Progenitor cell of endocrine pancreas (in vitro differentiated cells): ENCODE data around the gene GPRC5D. TPM values are rescaled to one million over a fixed set of nuclear protein-coding genes. Genes with fewer than 3 reads are reported as not detected.

Experiments used
- DNase-seq: peaks from one replicate; pipeline ENCODE4 v3.0.0; 2021; ENCODE audit warnings: low spot score; ENCODE audit not compliant: unreplicated experiment
- H3K27ac Mint-ChIP-seq: 2 replicates; pipeline ENCODE4 v1.8.0; 2021; ENCODE audit warnings: mild to moderate bottlenecking, moderate library complexity, mixed read lengths
- H3K27me3 Mint-ChIP-seq: 2 replicates; pipeline ENCODE4 v1.8.0; 2021; ENCODE audit warnings: mixed read lengths
- H3K36me3 Mint-ChIP-seq: 2 replicates; pipeline ENCODE4 v1.8.0; 2022; ENCODE audit warnings: mixed read lengths; ENCODE audit not compliant: insufficient read depth
- H3K4me1 Mint-ChIP-seq: 2 replicates; pipeline ENCODE4 v1.8.0; 2021; ENCODE audit warnings: low read depth, mixed read lengths
- H3K4me3 Mint-ChIP-seq: 2 replicates; pipeline ENCODE4 v1.8.0; 2021; ENCODE audit warnings: low read depth, mild to moderate bottlenecking, moderate library complexity, mixed read lengths
- H3K9me3 Mint-ChIP-seq: 2 replicates; pipeline ENCODE4 v1.8.0; 2021; ENCODE audit warnings: low read depth, mixed read lengths
- total RNA-seq: library from RNA; stranded (reverse); gene quantifications from 2 replicates; pipeline ENCODE4 v1.2.1, GENCODE V29; 2021
- TF ChIP-seq, protein P1 (sequence below): fragments of 200-600 bp; sonication (generic); IDR thresholded peaks from one replicate; pipeline ENCODE4 v1.5.0; 2021; ENCODE audit warnings: antibody characterized with exemption, mild to moderate bottlenecking; ENCODE audit not compliant: unreplicated experiment

The GPRC5D gene
- total RNA-seq, 1 donor from 2014 or later: not detected

DNA sequence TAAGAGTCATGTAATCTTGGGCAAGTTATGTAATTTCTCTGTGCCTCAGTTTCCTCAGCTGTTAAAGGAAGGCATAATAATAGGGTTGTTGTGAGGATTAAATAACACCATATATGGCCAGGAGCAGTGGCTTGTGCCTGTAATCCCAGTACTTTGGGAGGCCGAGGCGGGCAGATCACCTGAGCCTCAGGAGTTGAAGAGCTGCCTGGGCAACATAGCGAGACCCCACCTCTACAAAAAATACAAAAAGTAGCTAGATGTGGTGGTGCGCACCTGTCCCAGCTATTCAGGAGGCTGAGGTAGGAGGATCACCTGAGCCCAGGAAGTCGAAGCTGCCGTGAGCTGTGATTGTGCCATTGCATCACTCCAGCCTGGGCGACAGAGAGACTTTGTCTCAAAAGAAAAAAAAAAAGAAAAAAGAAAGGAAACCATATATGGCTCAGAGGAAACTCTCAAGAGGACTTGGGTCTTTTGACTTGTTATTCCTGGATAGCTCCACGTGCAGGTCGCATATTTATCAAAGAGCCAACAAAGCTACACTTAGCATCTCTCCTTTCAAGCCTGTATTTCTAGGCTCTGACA is 53.7 kb downstream of the GPRC5D start:
- no peak for DNase-seq
- TF ChIP-seq, protein P1, sequence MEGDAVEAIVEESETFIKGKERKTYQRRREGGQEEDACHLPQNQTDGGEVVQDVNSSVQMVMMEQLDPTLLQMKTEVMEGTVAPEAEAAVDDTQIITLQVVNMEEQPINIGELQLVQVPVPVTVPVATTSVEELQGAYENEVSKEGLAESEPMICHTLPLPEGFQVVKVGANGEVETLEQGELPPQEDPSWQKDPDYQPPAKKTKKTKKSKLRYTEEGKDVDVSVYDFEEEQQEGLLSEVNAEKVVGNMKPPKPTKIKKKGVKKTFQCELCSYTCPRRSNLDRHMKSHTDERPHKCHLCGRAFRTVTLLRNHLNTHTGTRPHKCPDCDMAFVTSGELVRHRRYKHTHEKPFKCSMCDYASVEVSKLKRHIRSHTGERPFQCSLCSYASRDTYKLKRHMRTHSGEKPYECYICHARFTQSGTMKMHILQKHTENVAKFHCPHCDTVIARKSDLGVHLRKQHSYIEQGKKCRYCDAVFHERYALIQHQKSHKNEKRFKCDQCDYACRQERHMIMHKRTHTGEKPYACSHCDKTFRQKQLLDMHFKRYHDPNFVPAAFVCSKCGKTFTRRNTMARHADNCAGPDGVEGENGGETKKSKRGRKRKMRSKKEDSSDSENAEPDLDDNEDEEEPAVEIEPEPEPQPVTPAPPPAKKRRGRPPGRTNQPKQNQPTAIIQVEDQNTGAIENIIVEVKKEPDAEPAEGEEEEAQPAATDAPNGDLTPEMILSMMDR: no peak
- Mint-ChIP-seq H3K36me3 (no peaks in the 10 kb centered on the region), H3K9me3 (no peaks in the 10 kb centered on the region), H3K4me3 (no peak overlapping the region), H3K4me1 (no peaks in the 10 kb centered on the region), H3K27ac (no peak overlapping the region), H3K27me3 (peaks cover 21% of the 10 kb centered on the region)

DNA sequence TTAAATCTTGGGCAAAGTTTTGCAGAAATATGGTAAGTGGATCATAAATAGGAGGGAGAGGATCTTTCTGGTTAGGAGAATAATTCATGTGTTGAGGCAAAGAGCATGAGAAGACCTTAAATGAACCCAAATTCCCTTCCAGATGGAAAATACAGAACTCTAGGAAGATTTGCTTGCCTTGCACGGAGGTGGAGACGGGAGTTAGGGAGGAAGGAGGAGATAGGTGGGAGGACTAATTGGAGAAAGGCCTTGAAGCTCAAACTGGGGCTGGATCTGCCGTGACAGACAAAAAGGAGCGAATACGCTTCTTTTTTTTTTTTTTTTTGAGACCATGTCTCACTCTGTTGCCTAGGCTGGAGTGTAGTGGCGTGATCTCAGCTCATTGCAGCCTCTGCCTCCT is 54.7 kb downstream of the GPRC5D start:
- H3K27ac Mint-ChIP-seq: no peak overlapping the region
- TF ChIP-seq, protein P1: no peak
- peaks cover 5% of the 10 kb centered on the region for H3K4me1 Mint-ChIP-seq
- no peaks in the 10 kb centered on the region for H3K36me3 Mint-ChIP-seq
- no peak for DNase-seq
- no peaks in the 10 kb centered on the region for H3K9me3 Mint-ChIP-seq
- peaks cover 30% of the 10 kb centered on the region for H3K27me3 Mint-ChIP-seq
- no peak overlapping the region for H3K4me3 Mint-ChIP-seq

DNA sequence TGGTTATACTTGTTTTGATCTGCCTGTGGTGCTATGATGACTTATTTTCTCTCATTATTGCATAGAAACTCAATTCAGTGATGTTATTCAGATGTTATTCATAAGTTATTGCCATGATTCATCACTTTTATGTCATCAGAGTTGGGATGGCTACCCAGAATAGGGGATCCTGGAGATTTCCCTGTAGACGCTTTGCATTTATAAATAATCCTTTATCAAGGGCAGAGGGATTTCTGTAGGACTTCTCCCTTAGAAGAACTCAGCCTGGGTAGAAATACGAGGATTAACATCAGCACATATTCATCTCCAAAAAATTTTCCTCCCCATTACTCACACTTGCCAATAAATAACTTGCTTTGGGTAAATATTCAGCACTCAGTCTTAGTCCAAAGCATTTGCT is 55.7 kb downstream of the GPRC5D start:
- Mint-ChIP-seq H3K4me1 (peaks cover 12% of the 10 kb centered on the region), H3K27ac (no peak overlapping the region), H3K36me3 (no peaks in the 10 kb centered on the region), H3K4me3 (no peak overlapping the region), H3K27me3 (peaks cover 32% of the 10 kb centered on the region), H3K9me3 (no peaks in the 10 kb centered on the region)
- TF ChIP-seq, protein P1: no peak
- DNase-seq: no peak

DNA sequence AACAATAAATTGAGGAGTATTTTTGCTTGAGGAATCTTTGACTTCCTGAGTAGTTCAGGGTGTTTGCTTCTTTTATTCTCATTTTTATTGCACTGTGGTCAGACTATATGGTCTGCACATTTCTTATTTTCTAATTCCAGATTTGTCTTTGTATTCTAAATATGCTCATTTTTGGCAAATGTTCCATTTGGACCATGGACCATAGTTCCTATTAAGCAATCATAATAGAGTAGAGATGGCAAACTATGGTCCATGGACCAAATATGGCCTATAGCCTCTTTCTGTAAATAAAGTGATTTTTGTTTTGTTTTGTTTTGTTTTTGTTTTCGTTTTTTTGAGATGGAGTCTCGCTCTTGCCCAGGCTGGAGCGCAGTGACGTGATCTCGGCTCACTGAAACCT is 58.5 kb downstream of the GPRC5D start:
- Mint-ChIP-seq H3K27ac (no peak overlapping the region), H3K27me3 (peaks cover 51% of the 10 kb centered on the region), H3K9me3 (no peaks in the 10 kb centered on the region), H3K36me3 (no peaks in the 10 kb centered on the region), H3K4me3 (no peak overlapping the region), H3K4me1 (peaks cover 19% of the 10 kb centered on the region)
- TF ChIP-seq, protein P1: no peak
- no peak for DNase-seq

DNA sequence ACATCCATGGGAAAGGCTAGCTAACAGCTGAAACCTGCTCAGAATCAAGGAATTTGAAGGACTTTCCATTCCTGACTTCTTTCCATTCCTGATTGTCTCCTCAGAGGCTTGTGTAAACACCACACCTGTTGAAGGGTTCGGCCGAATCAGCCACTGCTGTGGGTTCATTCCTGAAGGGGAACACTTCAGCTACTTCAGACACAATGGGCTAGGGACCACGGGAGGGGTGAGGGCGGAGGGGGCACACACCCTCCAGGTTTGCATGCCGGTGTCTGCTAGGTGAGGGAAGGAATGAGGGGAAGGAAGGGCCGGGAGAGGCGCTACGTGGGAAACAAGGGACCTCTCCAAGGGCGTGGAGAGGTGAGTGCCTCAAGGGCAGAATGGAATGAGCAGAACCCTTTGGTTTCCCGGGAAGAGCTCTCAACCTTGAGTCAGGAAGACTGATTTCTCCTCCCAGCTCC is 59.3 kb downstream of the GPRC5D start:
- Mint-ChIP-seq H3K27ac (no peak overlapping the region), H3K27me3 (peaks cover 58% of the 10 kb centered on the region), H3K4me3 (peak overlapping the region; percentile 69), H3K9me3 (no peaks in the 10 kb centered on the region), H3K36me3 (no peaks in the 10 kb centered on the region), H3K4me1 (peaks cover 19% of the 10 kb centered on the region)
- TF ChIP-seq, protein P1: no peak
- DNase-seq: no peak
